ENCODE data around the gene KIF26B.

The KIF26B gene

GRCh38 chr1:245582026-245582425, 427.2 kb downstream of the KIF26B start:
- no peak for DNase-seq

DNA sequence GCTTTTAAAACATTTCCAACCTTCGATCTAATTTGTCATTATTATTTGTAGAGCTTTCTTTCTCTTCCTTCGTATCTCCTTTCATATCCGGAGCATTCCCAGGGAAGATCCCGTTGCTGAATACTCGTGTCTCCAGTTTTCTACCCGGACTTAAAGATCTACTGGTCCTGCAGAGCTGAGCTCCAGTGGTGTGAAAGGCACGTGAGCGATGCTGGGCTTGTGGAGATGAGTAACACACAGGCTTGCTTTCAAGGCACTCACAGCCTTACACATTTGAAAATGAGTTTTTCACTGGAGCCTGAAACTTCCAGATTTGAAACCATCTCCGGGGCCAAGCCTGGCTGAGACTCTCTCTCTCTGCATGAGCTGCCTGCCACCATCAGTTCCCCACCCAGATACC, 428.3 kb downstream of the KIF26B start:
- DNase-seq: no peak

DNA sequence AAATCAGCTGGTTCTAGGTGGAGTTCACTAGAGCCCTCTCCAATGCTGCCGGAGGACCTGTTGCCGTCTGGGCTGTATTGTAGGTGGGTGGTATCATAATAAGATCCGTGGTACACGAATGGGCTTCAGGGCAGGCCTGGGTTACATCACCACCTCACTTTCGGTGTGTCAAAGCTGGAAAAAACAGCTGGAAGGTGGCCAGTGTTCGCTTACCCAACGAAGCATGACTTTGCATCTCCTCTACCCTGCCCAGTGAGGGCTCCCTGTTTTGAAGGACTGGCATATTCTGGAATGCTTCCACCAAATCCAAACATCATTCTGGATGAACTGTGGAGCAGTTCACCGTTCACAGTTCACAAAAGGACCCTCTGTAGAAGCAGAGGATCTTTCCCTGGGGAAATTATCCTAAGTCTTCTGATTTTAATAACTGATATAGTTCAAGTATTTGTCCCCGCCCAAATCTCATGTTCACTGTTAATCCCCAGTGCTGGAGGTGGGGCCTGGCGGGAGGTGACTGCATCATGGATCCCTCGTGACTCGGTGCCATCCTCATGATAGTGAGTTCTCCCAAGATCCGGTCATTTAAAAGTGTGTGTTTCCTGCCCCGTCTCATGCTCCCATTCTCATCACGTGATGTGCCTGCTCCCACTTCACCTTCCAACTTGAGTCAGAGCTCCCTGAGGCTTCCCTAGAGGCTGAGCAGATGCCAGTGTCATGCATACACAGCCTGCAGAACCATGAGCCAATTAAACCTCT, 429.0 kb downstream of the KIF26B start:
- DNase-seq: no peak

DNA sequence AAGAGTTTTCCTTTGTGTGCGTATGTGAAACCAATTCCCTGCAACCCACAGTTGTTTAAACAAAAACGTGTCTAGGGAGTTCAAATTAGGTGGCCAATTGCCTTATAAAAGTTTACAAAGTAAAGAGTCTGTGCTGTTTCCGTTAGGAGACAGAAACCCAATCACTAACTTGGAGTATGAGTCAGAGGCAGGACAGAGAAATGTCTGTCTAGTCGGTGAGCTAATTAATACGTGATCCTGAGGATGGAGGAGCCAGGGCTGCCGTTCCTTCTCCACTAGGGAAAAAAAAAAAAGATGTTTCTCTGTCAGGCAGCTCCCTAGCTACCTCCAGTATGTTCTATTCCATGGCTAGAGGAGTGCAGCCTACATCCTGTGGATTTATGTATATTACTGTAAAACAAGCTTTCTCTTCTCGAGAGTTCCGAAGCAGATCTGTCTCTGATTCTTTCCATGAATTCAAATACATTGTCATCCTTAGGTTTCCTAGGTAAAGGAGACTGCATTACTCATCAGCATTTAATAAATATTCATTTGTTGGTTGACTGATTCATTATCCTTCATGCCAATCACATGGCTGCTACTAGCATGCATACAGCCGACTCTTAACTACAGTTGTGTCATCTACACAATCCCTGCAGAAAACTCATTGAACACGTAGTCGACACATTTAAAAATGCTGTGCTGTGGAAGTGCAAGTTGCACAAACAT, 430.6 kb downstream of the KIF26B start:
- no peak for DNase-seq

- DNase-seq: no peak
Observed at GRCh38 chr1:245587435-245588115, 432.8 kb downstream of the KIF26B start.

DNA sequence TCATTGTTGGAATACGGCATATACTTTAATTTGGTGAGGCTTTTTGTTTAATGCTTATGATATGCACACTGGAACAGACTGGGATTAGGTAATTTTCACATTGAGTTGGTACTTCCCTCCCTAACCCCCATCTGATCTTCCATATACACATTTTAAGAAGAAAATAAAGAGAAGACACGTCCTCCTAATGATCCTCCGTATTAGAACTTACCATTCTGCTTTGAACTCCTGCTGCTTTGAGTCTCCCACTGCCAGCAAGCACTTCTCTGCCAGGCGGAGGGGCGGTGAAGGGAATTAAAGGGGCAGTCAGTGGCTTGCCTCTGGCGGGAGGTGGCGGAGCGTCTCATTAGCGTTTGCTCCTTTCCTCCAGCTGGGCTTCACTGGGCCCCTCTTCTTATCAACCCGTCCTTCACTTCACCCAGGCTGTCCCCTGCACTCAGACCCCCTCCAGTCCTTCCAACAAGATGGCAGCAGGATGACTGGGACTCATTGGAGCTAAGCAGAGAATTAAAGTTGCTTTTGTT, 433.4 kb downstream of the KIF26B start:
- DNase-seq: no peak

DNA sequence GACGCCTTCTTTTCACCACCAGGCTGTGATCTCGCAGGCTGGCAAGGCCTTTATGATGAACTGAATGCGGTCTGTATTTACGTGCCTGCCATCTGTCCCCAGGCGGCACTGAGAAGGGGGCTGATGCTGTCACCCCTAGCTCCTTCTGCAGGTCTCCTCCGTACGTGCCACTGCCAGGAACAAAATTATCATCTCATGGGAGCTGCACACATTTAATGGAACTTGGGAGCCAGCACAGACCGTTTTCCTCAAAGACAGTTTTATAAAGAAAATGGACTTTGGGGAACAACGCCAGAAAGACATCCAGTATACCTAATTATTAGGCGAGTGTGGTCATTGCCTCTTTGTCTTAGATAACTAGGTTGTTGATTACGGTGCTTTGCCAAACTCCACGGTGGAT, 434.5 kb downstream of the KIF26B start:
- no peak for DNase-seq

- no peak for DNase-seq
Observed at GRCh38 chr1:245589906-245590305, 435.1 kb downstream of the KIF26B start.

- no peak for DNase-seq
Observed at GRCh38 chr1:245590726-245591125, 435.9 kb downstream of the KIF26B start.

DNA sequence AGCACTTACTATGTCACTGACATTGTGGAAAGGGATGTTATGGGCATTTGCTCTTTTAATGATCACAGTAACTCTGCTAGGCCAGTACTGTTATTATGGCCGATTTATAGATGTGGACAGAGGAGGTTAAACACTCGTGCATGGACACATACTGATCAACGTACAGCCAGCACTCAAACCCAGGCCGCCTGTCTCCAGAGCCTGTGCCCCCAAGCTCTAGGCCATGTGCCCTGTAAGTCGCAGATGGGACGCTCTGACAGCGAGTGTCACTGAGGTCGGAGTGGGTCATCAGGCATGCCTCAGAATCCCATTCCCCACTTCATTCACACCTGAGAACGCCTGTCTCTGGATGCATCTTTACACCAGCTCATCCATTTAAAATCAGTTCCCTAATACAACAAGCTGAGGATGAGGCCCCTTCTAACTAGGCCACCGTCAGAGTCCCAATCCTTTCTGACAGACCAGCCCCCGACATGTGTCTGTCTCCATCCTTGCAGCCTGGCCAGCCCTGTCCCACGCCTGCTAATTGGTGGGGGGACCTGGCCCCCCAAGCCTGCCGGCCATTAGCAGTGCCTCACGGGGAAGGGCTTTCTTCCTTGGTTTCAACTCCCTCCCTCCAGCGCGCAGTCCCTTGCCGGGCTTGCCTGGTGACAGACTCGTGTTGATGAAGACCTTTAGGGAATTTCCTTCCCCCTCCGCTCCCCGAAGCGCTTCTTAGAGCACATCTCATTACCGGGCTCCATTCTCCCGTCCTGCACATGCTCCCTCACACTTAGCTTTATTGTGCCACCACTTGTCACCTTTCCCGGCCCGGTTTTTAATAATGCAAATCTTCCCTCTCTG, 436.8 kb downstream of the KIF26B start:
- no peak for DNase-seq

DNA sequence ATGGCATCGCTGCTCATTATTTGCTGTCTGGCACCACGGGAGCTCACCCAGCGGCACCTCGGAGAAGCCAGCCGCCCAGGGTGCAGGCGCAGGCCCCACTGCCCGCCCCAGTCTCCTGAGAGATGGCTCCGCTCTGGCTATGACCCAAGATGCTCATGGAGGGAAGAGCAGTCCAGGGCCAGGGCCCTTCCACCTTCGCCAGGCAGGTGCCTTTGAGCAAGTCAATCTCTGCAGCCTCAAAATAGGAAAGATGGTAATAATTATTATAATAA, 437.3 kb downstream of the KIF26B start:
- DNase-seq: no peak

GRCh38 chr1:245598524-245599305, 443.9 kb downstream of the KIF26B start:
- DNase-seq: no peak

DNA sequence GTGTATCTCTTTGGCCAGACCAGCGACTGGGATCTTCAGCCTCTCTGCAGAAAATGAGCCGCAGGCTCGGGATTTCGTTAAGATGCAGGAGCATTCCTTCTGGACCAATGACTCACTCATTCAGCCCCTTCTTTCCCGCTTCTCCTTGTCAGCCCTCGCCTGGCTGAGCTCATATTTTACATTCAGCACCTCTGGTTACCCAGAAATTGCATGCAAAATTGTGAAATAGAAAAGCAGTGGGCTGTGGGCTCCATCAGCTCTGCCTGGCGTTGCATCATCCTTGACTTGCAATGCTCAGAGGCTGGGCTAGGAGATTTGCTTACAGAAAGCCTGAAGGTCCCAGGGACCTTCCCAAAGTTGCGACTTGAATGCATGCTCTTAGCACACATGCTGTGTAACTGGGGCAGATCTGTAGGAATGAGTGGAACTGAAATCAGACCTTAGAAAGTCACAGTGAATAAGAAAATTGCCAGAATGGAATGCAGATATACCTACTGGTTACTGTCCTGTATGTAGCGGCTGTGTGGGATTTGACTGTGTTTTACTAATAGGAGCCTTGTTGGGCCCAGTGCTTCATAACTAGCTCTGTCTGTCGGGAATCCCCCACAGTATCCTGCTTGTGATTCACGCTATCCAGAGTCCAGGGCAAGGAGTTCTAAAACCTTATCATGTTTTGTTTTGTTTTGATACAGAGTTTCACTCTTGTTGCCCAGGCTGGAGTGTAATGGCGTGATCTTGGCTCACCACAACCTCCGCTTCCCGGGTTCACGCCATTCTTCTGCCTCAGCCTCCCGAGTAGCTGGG, 444.8 kb downstream of the KIF26B start:
- DNase-seq: no peak

DNA sequence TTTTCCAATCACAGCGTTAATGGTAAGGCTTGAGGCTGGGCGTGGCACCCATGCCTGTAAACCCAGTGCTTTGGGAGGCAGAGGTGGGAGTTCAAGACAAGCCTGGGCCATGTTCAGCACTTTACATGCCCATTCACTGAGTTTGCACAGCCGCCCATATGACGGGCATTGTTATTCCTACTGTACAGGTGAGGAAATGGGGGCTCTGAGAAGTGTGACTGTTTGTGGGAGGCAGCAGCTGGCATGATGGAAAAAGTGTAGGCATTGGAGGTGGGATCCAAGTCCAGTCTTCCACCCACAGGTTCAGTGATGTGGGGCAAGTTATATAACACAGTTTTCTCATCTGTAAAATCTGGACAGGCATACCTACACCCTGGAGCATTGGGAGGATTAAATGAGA, 445.9 kb downstream of the KIF26B start:
- no peak for DNase-seq

- DNase-seq: no peak
Observed at GRCh38 chr1:245603311-245603865, 448.6 kb downstream of the KIF26B start.

GRCh38 chr1:245604979-245605378, 450.2 kb downstream of the KIF26B start:
- DNase-seq: no peak

DNA sequence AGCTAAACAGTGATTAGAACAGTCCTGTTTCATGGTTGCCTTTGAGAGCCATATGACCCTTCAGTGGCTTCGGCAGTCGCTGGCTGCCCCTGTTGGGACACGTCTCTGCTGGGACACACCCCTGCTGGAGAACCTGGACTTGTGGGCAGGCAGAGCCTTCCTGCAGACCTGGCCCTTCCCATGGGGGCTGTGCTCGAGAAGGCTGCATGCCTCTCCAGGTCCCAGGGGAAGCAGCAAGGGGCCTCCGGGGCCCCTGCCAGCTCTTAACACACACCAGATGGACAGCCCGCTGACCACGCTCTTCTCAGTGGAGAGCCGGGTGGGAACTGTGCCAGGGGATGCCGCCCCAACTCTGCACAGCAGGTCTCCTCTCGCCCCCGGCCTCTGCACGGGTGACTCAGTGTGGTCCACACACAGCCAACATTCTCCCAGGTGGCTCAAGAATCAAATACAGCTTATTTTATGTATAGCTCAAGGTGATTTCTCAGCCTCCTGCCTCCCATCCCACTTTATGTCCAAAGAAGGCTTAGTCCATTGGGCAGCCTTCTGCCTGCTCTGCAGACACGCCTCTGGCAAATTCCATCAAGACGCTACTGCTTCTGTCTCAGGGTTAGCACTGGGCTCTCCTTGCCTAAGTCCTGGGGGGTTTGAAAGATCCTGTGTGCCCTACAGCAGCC, 450.8 kb downstream of the KIF26B start:
- DNase-seq: no peak

DNA sequence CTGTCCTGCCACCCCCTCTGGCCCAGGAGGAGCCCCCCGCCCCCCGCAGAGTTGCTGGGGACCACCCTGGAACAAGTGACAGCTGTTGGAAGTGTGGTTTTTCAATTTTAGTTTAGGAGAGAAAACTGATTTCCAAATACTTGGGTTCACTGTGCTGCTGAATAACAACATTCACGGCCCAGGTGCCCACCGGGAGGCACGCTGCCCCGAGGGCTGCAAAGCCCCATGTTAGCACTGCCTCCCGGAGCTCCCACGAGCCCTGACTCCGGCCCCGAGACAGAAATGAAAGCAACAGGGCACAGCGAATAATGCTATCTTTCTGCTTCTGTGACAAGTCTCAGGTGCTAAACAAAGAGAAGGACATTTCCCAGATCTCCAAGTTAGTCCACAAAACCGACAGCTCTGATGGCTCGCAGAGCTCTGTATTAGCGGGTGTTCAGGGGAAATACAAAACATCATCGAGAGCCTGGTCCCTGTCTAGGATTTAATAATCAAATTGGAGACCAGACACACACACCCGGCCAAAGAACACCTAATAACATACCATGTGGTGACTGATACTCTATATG, 451.5 kb downstream of the KIF26B start:
- DNase-seq: no peak

DNA sequence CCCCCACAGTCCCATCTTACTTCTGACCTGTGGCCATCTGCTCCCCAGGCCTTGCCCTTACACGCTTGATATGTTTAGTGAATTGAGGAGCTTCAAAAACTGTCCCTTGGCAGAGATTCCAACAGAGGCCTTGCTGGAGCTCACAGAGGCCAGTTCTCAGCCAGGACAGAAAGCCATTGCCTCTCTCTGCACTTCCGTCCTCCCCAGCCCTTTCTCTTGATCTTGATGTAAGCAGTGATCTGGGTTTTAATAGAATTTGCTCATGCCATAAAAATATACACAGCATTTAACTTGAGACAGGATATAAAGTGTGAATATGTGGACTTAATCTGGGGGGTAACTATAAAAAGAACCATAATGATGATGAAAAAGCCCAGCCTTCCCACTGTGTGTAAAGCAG, 453.5 kb downstream of the KIF26B start:
- DNase-seq: no peak
